ENCODE data around the gene PSAP.
"Not testable (repeated sequence)": the region's sequence is repeated elsewhere in the genome, so short reads cannot be mapped to it uniquely, and the experiment has no call there.

DNA sequence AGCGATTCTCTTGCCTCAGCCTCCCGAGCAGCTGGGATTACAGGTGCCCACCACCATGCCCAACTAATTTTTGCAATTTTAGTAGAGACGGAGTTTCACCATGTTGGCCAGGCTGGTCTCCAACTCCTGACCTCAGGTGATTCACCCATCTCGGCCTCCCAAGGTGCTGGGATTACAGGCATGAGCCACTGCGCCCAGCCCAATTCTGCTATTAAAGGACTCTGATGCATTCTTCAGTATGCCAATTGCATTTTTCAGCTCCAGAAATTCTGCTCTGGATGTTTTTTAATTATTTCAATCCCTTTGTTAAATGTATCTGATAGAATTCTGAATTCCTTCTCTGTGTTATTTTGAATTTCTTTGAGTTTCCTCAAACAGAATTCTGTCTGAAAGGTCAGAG is 47.3 kb upstream of the PSAP start:
- TF ChIP-seq, protein P1, sequence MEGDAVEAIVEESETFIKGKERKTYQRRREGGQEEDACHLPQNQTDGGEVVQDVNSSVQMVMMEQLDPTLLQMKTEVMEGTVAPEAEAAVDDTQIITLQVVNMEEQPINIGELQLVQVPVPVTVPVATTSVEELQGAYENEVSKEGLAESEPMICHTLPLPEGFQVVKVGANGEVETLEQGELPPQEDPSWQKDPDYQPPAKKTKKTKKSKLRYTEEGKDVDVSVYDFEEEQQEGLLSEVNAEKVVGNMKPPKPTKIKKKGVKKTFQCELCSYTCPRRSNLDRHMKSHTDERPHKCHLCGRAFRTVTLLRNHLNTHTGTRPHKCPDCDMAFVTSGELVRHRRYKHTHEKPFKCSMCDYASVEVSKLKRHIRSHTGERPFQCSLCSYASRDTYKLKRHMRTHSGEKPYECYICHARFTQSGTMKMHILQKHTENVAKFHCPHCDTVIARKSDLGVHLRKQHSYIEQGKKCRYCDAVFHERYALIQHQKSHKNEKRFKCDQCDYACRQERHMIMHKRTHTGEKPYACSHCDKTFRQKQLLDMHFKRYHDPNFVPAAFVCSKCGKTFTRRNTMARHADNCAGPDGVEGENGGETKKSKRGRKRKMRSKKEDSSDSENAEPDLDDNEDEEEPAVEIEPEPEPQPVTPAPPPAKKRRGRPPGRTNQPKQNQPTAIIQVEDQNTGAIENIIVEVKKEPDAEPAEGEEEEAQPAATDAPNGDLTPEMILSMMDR (IDR thresholded peaks at IDR 0.05), result not testable (repeated sequence)
- TF ChIP-seq POLR2A (IDR thresholded peaks at IDR 0.05), result not testable (repeated sequence)

Data from esophagus squamous epithelium (tissue), 4 donors.